SK-N-SH treated with all-trans-retinoic acid at 6 μM for 48 hours (cell line): ENCODE measurements around the gene NPAS2.

Experiments used
- ATAC-seq: fragments of 200-7000 bp; cut with Tn5 transposase; 3 replicates; pipeline ENCODE4 v1.9.1; 2020; ENCODE audit warnings: mild to moderate bottlenecking, moderate library complexity
- ARNTL ChIP-seq: fragments of 450-650 bp; formaldehyde crosslinking; IDR thresholded peaks from 2 replicates; pipeline ENCODE4 v1.5.0; 2020; ENCODE audit warnings: low read depth, mild to moderate bottlenecking, moderate library complexity, borderline replicate concordance
- BACH2 ChIP-seq: fragments of 250-450 bp; sonication (Bioruptor Pico); IDR thresholded peaks from 2 replicates; pipeline ENCODE4 v1.9.0; 2021; ENCODE audit warnings: mild to moderate bottlenecking, borderline replicate concordance
- CSDC2 ChIP-seq: fragments of 250-450 bp; sonication (Bioruptor Pico); IDR thresholded peaks from 2 replicates; pipeline ENCODE4 v1.5.0; 2020; ENCODE audit warnings: mild to moderate bottlenecking, moderate library complexity
- ESRRG ChIP-seq: fragments of 250-450 bp; sonication (Bioruptor Pico); IDR thresholded peaks from 2 replicates; pipeline ENCODE4 v1.6.1; 2021; ENCODE audit warnings: mild to moderate bottlenecking
- ISL1 ChIP-seq: fragments of 250-450 bp; sonication (Bioruptor Pico); IDR thresholded peaks from 2 replicates; pipeline ENCODE4 v2.1.2; 2022; ENCODE audit warnings: mild to moderate bottlenecking, moderate library complexity
- OSR1 ChIP-seq: fragments of 250-450 bp; sonication (Bioruptor Pico); IDR thresholded peaks from 2 replicates; pipeline ENCODE4 v1.8.0; 2022; ENCODE audit warnings: moderate library complexity, mild to moderate bottlenecking, inconsistent platforms
- PATZ1 ChIP-seq: fragments of 250-450 bp; sonication (Bioruptor Pico); IDR thresholded peaks from 2 replicates; pipeline ENCODE4 v1.8.0; 2020; ENCODE audit warnings: mild to moderate bottlenecking, moderate library complexity, borderline replicate concordance
- PPARA ChIP-seq: fragments of 250-450 bp; sonication (Bioruptor Pico); IDR thresholded peaks from 2 replicates; pipeline ENCODE4 v1.5.0; 2020; ENCODE audit warnings: mild to moderate bottlenecking, borderline replicate concordance
- RARB ChIP-seq: fragments of 250-450 bp; sonication (Bioruptor Pico); IDR thresholded peaks from 2 replicates; pipeline ENCODE4 v1.8.0; 2021; ENCODE audit warnings: mild to moderate bottlenecking, moderate library complexity
- TCF4 ChIP-seq: fragments of 250-450 bp; sonication (Bioruptor Pico); IDR thresholded peaks from 2 replicates; pipeline ENCODE4 v1.8.0; 2021; ENCODE audit warnings: mild to moderate bottlenecking, moderate library complexity, borderline replicate concordance
- TOX ChIP-seq: fragments of 250-450 bp; sonication (Bioruptor Pico); IDR thresholded peaks from 2 replicates; pipeline ENCODE4 v1.8.0; 2021; ENCODE audit warnings: mild to moderate bottlenecking, moderate library complexity, borderline replicate concordance
- ZC3H10 ChIP-seq: fragments of 250-450 bp; sonication (Bioruptor Pico); IDR thresholded peaks from 2 replicates; pipeline ENCODE4 v1.5.1; 2021; ENCODE audit warnings: mild to moderate bottlenecking, moderate library complexity
- ZFP3 ChIP-seq: fragments of 250-450 bp; sonication (Bioruptor Pico); IDR thresholded peaks from 2 replicates; pipeline ENCODE4 v1.5.0; 2020; ENCODE audit warnings: mild to moderate bottlenecking, moderate library complexity
- ZFP30 ChIP-seq: fragments of 450-650 bp; formaldehyde crosslinking; IDR thresholded peaks from 2 replicates; pipeline ENCODE4 v1.5.0; 2022; ENCODE audit warnings: mild to moderate bottlenecking, moderate library complexity
- ZNF70 ChIP-seq: fragments of 450-650 bp; formaldehyde crosslinking; IDR thresholded peaks from 2 replicates; pipeline ENCODE4 v1.5.0; 2020; ENCODE audit warnings: mild to moderate bottlenecking, moderate library complexity
- ZNF8 ChIP-seq: fragments of 450-650 bp; formaldehyde crosslinking; IDR thresholded peaks from 2 replicates; pipeline ENCODE4 v1.5.0; 2020; ENCODE audit warnings: mild to moderate bottlenecking, moderate library complexity
- TF ChIP-seq, protein P1 (sequence below): fragments of 250-450 bp; sonication (Bioruptor Pico); IDR thresholded peaks from 2 replicates; pipeline ENCODE4 v1.5.1; 2021; ENCODE audit warnings: mild to moderate bottlenecking, moderate library complexity
- TF ChIP-seq, protein P2 (sequence below): fragments of 250-450 bp; sonication (Bioruptor Pico); IDR thresholded peaks from 2 replicates; pipeline ENCODE4 v1.8.0; 2021; ENCODE audit warnings: low read depth, mild to moderate bottlenecking, moderate library complexity, borderline replicate concordance
- TF ChIP-seq, protein P3 (sequence below): fragments of 250-450 bp; sonication (Bioruptor Pico); IDR thresholded peaks from 2 replicates; pipeline ENCODE4 v1.5.1; 2020; ENCODE audit warnings: low read depth, mild to moderate bottlenecking, moderate library complexity
- TF ChIP-seq, protein P4 (sequence below): fragments of 250-450 bp; sonication (Bioruptor Pico); IDR thresholded peaks from 2 replicates; pipeline ENCODE4 v1.5.0; 2020; ENCODE audit warnings: mild to moderate bottlenecking, moderate library complexity

NPAS2 gene

GRCh38 chr2:100888601-100889000, 68.7 kb downstream of the NPAS2 start:
- no peak for TF ChIP-seq ZNF8 (CRISPR knock-in tag)
- TF ChIP-seq ISL1 (CRISPR knock-in tag), result no peak
- no peak for TF ChIP-seq ZFP3 (CRISPR knock-in tag)
- TF ChIP-seq, protein P1, sequence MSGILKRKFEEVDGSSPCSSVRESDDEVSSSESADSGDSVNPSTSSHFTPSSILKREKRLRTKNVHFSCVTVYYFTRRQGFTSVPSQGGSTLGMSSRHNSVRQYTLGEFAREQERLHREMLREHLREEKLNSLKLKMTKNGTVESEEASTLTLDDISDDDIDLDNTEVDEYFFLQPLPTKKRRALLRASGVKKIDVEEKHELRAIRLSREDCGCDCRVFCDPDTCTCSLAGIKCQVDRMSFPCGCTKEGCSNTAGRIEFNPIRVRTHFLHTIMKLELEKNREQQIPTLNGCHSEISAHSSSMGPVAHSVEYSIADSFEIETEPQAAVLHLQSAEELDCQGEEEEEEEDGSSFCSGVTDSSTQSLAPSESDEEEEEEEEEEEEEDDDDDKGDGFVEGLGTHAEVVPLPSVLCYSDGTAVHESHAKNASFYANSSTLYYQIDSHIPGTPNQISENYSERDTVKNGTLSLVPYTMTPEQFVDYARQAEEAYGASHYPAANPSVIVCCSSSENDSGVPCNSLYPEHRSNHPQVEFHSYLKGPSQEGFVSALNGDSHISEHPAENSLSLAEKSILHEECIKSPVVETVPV, result no peak
- no peak for TF ChIP-seq BACH2 (CRISPR knock-in tag)
- TF ChIP-seq, protein P2, sequence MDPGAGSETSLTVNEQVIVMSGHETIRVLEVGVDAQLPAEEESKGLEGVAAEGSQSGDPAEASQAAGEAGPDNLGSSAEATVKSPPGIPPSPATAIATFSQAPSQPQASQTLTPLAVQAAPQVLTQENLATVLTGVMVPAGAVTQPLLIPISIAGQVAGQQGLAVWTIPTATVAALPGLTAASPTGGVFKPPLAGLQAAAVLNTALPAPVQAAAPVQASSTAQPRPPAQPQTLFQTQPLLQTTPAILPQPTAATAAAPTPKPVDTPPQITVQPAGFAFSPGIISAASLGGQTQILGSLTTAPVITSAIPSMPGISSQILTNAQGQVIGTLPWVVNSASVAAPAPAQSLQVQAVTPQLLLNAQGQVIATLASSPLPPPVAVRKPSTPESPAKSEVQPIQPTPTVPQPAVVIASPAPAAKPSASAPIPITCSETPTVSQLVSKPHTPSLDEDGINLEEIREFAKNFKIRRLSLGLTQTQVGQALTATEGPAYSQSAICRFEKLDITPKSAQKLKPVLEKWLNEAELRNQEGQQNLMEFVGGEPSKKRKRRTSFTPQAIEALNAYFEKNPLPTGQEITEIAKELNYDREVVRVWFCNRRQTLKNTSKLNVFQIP (CRISPR knock-in tag), result no peak
- no peak for TF ChIP-seq TCF4 (CRISPR knock-in tag)
- no peak for TF ChIP-seq PATZ1 (CRISPR knock-in tag)
- TF ChIP-seq ARNTL, result no peak
- no peak for TF ChIP-seq CSDC2 (CRISPR knock-in tag)
- TF ChIP-seq ZC3H10 (CRISPR knock-in tag), result no peak
- TF ChIP-seq ZNF70, result no peak
- no peak for TF ChIP-seq OSR1 (CRISPR knock-in tag)
- no peak for TF ChIP-seq PPARA (CRISPR knock-in tag)
- no peak for TF ChIP-seq RARB (CRISPR knock-in tag)
- no peak for TF ChIP-seq TOX
- TF ChIP-seq, protein P3, sequence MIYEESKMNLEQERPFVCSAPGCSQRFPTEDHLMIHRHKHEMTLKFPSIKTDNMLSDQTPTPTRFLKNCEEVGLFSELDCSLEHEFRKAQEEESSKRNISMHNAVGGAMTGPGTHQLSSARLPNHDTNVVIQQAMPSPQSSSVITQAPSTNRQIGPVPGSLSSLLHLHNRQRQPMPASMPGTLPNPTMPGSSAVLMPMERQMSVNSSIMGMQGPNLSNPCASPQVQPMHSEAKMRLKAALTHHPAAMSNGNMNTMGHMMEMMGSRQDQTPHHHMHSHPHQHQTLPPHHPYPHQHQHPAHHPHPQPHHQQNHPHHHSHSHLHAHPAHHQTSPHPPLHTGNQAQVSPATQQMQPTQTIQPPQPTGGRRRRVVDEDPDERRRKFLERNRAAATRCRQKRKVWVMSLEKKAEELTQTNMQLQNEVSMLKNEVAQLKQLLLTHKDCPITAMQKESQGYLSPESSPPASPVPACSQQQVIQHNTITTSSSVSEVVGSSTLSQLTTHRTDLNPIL (CRISPR knock-in tag), result no peak
- no peak for ATAC-seq

DNA sequence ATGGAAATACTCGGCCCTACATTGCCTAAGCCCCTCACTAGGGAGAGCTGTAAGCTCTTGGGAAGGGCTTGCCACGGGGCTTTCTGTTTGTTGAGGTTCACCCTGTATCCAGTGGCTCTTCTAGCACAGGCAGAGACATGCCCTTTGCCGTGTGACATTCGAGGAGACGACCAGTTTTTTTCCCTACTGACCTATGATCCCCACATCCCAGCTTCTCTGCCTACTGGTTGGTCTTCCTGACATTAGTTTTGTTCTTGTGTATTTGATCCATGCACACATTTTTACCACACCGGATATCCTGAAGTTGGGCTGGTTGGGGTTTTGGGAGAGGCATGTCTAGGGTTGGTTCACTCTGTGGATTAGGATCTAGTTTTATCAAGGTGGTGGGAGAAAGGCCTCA, 69.3 kb downstream of the NPAS2 start:
- ATAC-seq, result no peak
- TF ChIP-seq ZFP30 (CRISPR knock-in tag) (no peak), RARB (CRISPR knock-in tag) (no peak), ZNF70 (no peak), ZNF8 (CRISPR knock-in tag) (no peak), PATZ1 (CRISPR knock-in tag) (no peak), OSR1 (CRISPR knock-in tag) (no peak), ARNTL (no peak), PPARA (CRISPR knock-in tag) (no peak), TCF4 (CRISPR knock-in tag) (no peak), ESRRG (CRISPR knock-in tag) (no peak), ZFP3 (CRISPR knock-in tag) (no peak)
- TF ChIP-seq, protein P1, result no peak
- TF ChIP-seq, protein P4, sequence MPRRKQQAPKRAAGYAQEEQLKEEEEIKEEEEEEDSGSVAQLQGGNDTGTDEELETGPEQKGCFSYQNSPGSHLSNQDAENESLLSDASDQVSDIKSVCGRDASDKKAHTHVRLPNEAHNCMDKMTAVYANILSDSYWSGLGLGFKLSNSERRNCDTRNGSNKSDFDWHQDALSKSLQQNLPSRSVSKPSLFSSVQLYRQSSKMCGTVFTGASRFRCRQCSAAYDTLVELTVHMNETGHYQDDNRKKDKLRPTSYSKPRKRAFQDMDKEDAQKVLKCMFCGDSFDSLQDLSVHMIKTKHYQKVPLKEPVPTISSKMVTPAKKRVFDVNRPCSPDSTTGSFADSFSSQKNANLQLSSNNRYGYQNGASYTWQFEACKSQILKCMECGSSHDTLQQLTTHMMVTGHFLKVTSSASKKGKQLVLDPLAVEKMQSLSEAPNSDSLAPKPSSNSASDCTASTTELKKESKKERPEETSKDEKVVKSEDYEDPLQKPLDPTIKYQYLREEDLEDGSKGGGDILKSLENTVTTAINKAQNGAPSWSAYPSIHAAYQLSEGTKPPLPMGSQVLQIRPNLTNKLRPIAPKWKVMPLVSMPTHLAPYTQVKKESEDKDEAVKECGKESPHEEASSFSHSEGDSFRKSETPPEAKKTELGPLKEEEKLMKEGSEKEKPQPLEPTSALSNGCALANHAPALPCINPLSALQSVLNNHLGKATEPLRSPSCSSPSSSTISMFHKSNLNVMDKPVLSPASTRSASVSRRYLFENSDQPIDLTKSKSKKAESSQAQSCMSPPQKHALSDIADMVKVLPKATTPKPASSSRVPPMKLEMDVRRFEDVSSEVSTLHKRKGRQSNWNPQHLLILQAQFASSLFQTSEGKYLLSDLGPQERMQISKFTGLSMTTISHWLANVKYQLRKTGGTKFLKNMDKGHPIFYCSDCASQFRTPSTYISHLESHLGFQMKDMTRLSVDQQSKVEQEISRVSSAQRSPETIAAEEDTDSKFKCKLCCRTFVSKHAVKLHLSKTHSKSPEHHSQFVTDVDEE (CRISPR knock-in tag), result no peak
- TF ChIP-seq, protein P3 (CRISPR knock-in tag), result no peak
